Spinal cord (tissue), 10 donors: ENCODE results near the gene NETO2. TPM values are rescaled to one million over a fixed set of nuclear protein-coding genes. Genes with fewer than 3 reads are reported as not detected.
"Not testable (repeated sequence)": the region's sequence is repeated elsewhere in the genome, so short reads cannot be mapped to it uniquely, and the experiment has no call there.

ENCODE experiments used
- DNase-seq, 6 donors: peaks; one replicate each; pipeline versions ENCODE4 v3.0.0 to v3.0.0-alpha.2; 2013 to 2015; ENCODE audit warnings: low spot score in 6 of 6, low read depth in 4 of 6
- H3K27ac ChIP-seq: one replicate; pipeline ENCODE4 v1.5.1; 2013; ENCODE audit warnings: low read depth, low read length, control low read depth
- H3K27me3 ChIP-seq: one replicate; pipeline ENCODE4 v1.6.1; 2013; ENCODE audit warnings: low read length; ENCODE audit not compliant: control insufficient read depth, insufficient read depth
- H3K36me3 ChIP-seq: one replicate; pipeline ENCODE4 v1.6.1; 2013; ENCODE audit warnings: low read length; ENCODE audit not compliant: control insufficient read depth, insufficient read depth
- H3K4me1 ChIP-seq: one replicate; pipeline ENCODE4 v1.6.1; 2013; ENCODE audit warnings: low read length; ENCODE audit not compliant: control insufficient read depth, insufficient read depth
- H3K4me3 ChIP-seq: one replicate; pipeline ENCODE4 v1.5.1; 2013; ENCODE audit warnings: low read depth, low read length, control low read depth
- H3K9me3 ChIP-seq: one replicate; pipeline ENCODE4 v1.6.1; 2013; ENCODE audit warnings: low read length; ENCODE audit not compliant: control insufficient read depth, insufficient read depth
- WGBS: methylation state at CpG from one replicate; pipeline ENCODE4 v1.1.5; 2013; ENCODE audit warnings: missing lambda C conversion rate; ENCODE audit not compliant: insufficient coverage; 5-methylcytosine and 5-hydroxymethylcytosine counted together
- polyA plus RNA-seq, 2 donors: library from polyadenylated mRNA; unstranded; fragments of 120-200 nt; gene quantifications; one replicate each; pipeline ENCODE4 v1.2.1, GENCODE V29; 2013; ENCODE audit not compliant: insufficient read length in 2 of 2
- total RNA-seq, 2 donors: library from RNA; depleted of rRNA in 1 of 2; stranded (reverse); fragments of 120-200 nt in 1 of 2; fragments of >200 nt in 1 of 2; gene quantifications; one replicate each; pipeline versions ENCODE4 v1.2.3 to v1.2.4, GENCODE V29; 2013 to 2014
- donor health status: healthy.

NETO2 gene
- total and polyA plus RNA-seq, 4 donors, result 24.7 to 56.2 (median 48.2) TPM

DNA sequence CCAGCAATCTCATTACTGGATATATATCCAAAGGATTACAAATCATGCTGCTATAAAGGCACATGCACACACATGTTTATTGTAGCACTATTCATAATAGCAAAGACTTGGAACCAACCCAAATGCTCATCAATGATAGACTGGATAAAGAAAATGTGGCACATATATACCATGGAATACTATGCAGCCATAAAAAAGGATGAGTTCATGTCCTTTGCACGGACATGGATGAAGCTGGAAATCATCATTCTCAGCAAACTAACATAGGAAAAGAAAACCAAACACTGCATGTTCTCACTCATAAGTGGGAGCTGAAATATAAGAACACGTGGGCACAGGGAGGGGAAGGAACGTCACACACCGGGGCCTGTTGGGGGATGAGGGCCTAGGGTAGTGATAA lies 40.8 kb downstream of the NETO2 start:
- H3K27me3 ChIP-seq, H3K4me3 ChIP-seq, H3K9me3 ChIP-seq, H3K36me3 ChIP-seq, H3K4me1 ChIP-seq, H3K27ac ChIP-seq, DNase-seq: not testable (repeated sequence)
- WGBS, result 100% methylated on average over 2 of the region's 4 CpGs

DNA sequence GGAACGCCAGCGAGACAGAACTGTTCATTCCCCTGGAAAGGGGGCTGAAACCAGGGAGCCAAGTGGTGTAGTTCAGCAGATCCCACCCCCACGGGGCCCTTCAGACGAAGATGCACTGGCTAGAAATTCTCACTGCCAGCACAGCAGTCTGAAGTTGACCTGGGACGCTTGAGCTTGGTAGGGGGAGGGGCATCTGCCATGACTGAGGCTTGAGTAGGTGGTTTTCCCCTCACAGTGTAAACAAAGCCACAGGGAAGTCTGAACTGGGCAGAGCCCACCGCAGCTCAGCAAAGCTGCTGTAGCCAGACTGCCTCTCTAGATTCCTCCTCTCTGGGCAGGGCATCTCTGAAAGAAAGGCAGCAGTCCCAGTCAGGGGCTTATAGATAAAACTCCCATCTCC lies 46.6 kb downstream of the NETO2 start:
- WGBS, result 100% methylated on average over 5 of the region's 6 CpGs
- DNase-seq, H3K4me3 ChIP-seq, H3K27ac ChIP-seq, H3K27me3 ChIP-seq, H3K36me3 ChIP-seq, H3K4me1 ChIP-seq, H3K9me3 ChIP-seq: not testable (repeated sequence)

DNA sequence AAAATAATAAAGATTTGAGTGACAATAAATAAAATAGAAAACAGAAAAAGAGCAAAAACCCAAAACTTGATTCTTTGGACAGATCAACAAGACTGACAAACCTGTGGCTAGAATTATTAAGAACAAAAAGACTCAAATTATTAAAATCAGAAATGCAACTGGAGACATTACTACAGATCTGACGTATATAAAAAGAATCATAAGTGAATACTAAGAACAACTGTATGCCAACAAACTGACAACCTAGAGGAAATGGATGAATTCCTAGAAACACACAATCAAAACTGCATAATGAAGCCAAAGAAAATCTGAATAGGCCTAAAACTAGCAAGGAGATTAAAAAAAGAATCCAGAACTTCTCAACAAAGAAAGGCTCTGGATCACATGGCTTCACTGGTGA lies 47.4 kb downstream of the NETO2 start:
- H3K36me3 ChIP-seq, result peaks cover 7% of the 10 kb centered on the region
- H3K27me3 ChIP-seq, result no peaks in the 10 kb centered on the region
- H3K4me1 ChIP-seq, result no peaks in the 10 kb centered on the region
- no peak overlapping the region for H3K4me3 ChIP-seq
- no CpG with 5 or more reads among the region's 1 CpG for WGBS
- no peak overlapping the region for H3K27ac ChIP-seq
- H3K9me3 ChIP-seq, result no peaks in the 10 kb centered on the region
- no peak for DNase-seq

DNA sequence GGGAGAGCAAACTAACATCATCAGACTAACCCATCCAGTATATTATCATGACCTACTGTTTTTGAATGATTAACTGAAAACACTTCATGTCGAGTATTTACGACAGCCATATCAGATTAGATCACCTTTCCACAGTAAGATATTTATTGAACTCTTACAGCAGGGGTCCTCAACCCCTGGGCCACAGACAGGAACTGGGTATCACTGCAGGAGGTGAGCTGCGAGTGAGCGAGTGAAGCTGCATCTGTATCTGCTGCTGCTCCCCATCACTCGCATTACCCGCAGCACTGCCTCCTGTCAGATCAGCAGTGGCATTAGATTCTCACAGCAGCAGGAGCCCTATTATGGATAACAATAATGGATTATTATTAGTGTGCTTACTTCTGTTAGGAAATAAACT lies 59.5 kb downstream of the NETO2 start:
- WGBS, result 68% methylated on average over 4 of the region's 6 CpGs
- H3K27ac ChIP-seq, result no peak overlapping the region
- no peak overlapping the region for H3K4me3 ChIP-seq
- H3K27me3 ChIP-seq, result no peaks in the 10 kb centered on the region
- H3K4me1 ChIP-seq, result no peaks in the 10 kb centered on the region
- peaks cover 5% of the 10 kb centered on the region for H3K36me3 ChIP-seq
- no peaks in the 10 kb centered on the region for H3K9me3 ChIP-seq
- DNase-seq, result peak in 1 of 6 donors; percentile 26

DNA sequence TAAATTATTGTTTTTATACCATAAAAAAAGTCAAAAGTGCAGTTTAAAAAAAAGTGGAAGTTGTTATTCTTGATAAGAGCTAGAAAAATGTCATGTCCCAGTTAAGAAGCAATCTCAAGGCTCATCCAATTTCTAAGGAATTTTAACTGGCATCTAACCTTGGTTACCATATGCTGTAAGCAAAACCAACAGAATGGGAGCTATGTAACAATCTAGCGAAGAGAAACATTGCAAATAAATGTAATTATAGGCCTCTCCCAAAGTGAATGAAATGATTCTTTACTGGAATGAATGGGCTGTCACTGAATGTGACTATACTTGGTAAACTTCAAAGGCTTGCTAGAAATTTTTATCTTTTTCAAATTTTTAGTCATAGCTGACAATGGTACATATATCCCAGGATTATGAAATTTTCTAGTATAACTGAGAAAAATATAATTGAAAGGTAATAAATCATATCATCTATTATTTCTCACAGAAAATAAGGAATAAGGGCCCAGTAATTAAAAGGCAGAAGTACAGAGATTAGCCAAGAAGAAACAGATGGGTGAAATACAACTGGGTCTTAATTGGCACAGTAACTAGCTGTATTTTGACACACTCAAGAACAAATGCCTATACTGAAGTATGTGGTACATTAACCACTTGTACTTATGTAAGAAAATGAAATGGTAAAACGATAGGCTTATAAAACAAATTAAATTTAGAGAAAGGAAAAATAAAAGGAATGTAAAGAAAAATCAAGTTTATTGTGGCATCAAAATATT lies 61.5 kb downstream of the NETO2 start:
- no peak overlapping the region for H3K27ac ChIP-seq
- H3K9me3 ChIP-seq, result no peaks in the 10 kb centered on the region
- WGBS, result no CpG with 5 or more reads among the region's 2 CpGs
- peaks cover 5% of the 10 kb centered on the region for H3K36me3 ChIP-seq
- H3K27me3 ChIP-seq, result no peaks in the 10 kb centered on the region
- H3K4me1 ChIP-seq, result no peaks in the 10 kb centered on the region
- no peak overlapping the region for H3K4me3 ChIP-seq
- DNase-seq, result peak in 1 of 6 donors; percentile 75

DNA sequence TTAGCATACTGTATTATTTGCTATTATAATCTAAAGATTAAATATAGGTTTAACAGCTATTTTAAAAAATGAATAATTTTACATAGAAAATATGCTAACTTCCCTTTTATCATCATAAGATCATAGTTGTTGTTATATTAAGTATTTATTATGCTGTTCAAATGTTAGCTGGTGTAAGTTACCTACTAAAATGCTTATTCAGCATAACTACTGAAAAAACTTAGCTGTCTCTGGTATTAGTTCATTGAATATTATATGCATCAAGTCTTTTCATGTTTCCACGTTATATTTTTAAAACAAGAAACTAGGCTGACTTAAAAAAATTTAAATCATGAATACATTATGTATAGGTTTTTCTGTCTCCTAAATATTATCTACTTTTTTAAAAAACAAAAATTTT lies 62.6 kb downstream of the NETO2 start:
- Histone ChIP-seq H3K36me3 (peaks cover 5% of the 10 kb centered on the region), H3K27ac (no peak overlapping the region), H3K4me1 (no peaks in the 10 kb centered on the region), H3K4me3 (no peak overlapping the region), H3K27me3 (no peaks in the 10 kb centered on the region), H3K9me3 (no peaks in the 10 kb centered on the region)
- no peak for DNase-seq
- no CpG with 5 or more reads among the region's 1 CpG for WGBS

DNA sequence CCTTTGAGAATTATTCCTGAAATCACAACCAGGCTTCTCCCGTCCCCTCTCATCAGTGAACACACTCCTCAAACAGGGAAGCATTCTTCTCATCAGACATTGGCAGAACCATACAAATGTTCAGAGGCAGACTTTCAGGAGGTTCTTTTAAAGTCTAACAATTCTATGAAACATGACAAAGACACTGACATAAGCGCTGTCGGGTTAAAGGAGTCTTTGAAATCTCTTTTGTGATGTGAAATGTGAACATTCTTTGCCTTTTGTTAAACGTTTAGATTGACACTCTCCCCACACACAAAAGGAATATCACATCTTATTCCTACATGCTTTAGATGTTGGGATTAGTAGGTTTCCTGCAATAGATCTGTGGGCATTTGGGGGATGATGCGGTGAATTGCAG lies 63.9 kb downstream of the NETO2 start:
- 33% methylated on average over 1 of the region's 5 CpGs for WGBS
- no peaks in the 10 kb centered on the region for H3K9me3 ChIP-seq
- no peak overlapping the region for H3K4me3 ChIP-seq
- no peak for DNase-seq
- no peaks in the 10 kb centered on the region for H3K4me1 ChIP-seq
- peaks cover 5% of the 10 kb centered on the region for H3K36me3 ChIP-seq
- no peaks in the 10 kb centered on the region for H3K27me3 ChIP-seq
- H3K27ac ChIP-seq, result no peak overlapping the region

DNA sequence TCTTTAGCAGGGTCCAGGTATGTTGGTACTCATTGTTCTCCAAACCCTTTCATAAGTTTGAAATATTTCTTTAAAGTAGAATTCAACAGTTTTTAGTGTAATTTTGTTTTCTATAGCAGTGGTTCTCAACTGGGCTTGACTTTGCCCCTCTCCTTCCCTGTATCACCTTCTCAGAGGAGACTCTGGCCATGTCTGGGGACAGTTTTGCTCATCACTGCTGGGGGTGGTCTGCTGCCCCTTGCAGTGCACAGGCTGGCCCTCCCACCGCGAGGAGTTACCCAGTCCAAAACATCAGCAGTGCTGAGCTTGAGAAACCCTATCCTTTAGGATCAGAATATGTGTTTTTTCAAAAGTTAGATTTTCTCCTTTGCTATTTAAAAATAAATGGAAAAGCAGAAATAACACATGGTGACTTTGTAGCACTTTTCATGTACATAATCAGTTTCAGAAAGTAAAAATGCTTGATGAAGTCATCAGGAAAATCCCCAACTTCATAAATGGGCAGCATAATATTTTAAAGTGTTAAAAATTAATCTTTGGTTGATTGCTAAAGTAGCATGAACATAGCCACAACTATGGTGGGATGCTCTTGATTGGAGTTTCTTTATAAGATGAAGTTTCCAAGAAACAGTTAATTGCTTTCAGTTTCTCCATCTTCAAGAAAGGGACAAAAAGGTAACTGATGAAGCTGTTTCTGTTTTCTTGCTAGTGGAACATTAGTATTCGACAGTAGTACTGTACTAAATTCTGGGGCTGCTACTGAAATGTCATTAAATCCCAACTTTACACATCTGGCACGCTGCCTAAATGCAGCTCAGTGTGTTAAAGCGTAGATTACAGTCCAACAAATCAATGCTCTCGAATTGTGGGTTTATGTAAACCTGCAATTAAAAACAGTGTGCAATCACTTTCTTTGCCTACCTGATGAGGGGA lies 70.3 kb downstream of the NETO2 start:
- Histone ChIP-seq H3K36me3 (no peaks in the 10 kb centered on the region), H3K4me3 (no peak overlapping the region), H3K27me3 (no peaks in the 10 kb centered on the region), H3K4me1 (peaks cover 4% of the 10 kb centered on the region), H3K9me3 (no peaks in the 10 kb centered on the region), H3K27ac (no peak overlapping the region)
- 40% methylated on average over 2 of the region's 6 CpGs for WGBS
- DNase-seq, result peak; percentile 7 to 88 (median 33)

DNA sequence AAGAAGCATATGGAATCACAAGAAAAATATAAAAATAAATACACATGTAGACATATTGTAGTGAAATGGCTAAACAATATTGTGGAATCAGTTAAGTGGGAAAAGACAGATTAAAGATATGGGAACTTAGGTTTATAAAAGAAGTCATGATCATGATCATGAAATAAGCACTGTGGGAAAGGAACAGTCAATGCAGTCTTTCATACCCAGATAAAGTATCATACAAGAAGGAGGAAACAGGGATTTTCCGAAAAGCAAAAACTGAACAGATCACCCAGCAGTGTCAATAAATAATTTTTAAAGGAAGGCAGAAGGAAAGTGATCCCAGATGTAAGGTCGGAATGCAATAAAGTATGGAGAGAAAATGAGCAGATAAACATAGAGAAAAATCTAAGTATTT lies 71.6 kb downstream of the NETO2 start:
- Histone ChIP-seq H3K36me3 (no peaks in the 10 kb centered on the region), H3K27ac (no peak overlapping the region), H3K9me3 (no peaks in the 10 kb centered on the region), H3K4me3 (no peak overlapping the region), H3K4me1 (peaks cover 4% of the 10 kb centered on the region), H3K27me3 (no peaks in the 10 kb centered on the region)
- no CpG with 5 or more reads among the region's 2 CpGs for WGBS
- DNase-seq, result no peak
